ENCODE data around the gene CNPY4.

Gene CNPY4

GRCh38 chr7:100091411-100092181 is 27.8 kb upstream of the CNPY4 start:
- DNase-seq (ENCODE audit: low read depth in 2 of 2), result no peak

- no peak for DNase-seq (ENCODE audit: low read depth in 2 of 2)
These were observed 26.4 kb upstream of the CNPY4 start for GRCh38 chr7:100093054-100093453.

GRCh38 chr7:100093498-100093897 is 25.9 kb upstream of the CNPY4 start:
- no peak for DNase-seq (ENCODE audit: low read depth in 2 of 2)

GRCh38 chr7:100093925-100094486 is 25.4 kb upstream of the CNPY4 start:
- no peak for DNase-seq (ENCODE audit: low read depth in 2 of 2)

- DNase-seq (ENCODE audit: low read depth in 2 of 2), result no peak
These were observed 24.1 kb upstream of the CNPY4 start for GRCh38 chr7:100095289-100095688.

GRCh38 chr7:100095704-100096103 is 23.7 kb upstream of the CNPY4 start:
- DNase-seq (ENCODE audit: low read depth in 2 of 2), result no peak

GRCh38 chr7:100098913-100099312 is 20.5 kb upstream of the CNPY4 start:
- no peak for DNase-seq (ENCODE audit: low read depth in 2 of 2)

GRCh38 chr7:100099452-100099851 is 20.0 kb upstream of the CNPY4 start:
- DNase-seq (ENCODE audit: low read depth in 2 of 2), result no peak

GRCh38 chr7:100100420-100101015 is 18.9 kb upstream of the CNPY4 start:
- peak; percentile 76 to 79 for DNase-seq (ENCODE audit: low read depth in 2 of 2)

- peak; percentile 93 to 95 for DNase-seq (ENCODE audit: low read depth in 2 of 2)
These were observed 18.2 kb upstream of the CNPY4 start, which contains the start of the genes AP4M1 and MCM7 for GRCh38 chr7:100101016-100101862. Gene AP4M1, plus strand, starts transcription at chr7:100101643. Its CDS starts 72 bp downstream, at chr7:100101715. Gene MCM7, minus strand, starts transcription at chr7:100101397. Its CDS starts 103 bp downstream, at chr7:100101294.

GRCh38 chr7:100102950-100103840 is 16.2 kb upstream of the CNPY4 start:
- no peak for DNase-seq (ENCODE audit: low read depth in 2 of 2)

- no peak for DNase-seq (ENCODE audit: low read depth in 2 of 2)
These were observed 13.9 kb upstream of the CNPY4 start for GRCh38 chr7:100105534-100105933.

- no peak for DNase-seq (ENCODE audit: low read depth in 2 of 2)
These were observed 12.8 kb upstream of the CNPY4 start for GRCh38 chr7:100106633-100107032.

- no peak for DNase-seq (ENCODE audit: low read depth in 2 of 2)
These were observed 12.2 kb upstream of the CNPY4 start for GRCh38 chr7:100107125-100107737.

- no peak for DNase-seq (ENCODE audit: low read depth in 2 of 2)
These were observed 11.5 kb upstream of the CNPY4 start for GRCh38 chr7:100107890-100108289.

- no peak for DNase-seq (ENCODE audit: low read depth in 2 of 2)
These were observed 9.8 kb upstream of the CNPY4 start for GRCh38 chr7:100109521-100110163.

GRCh38 chr7:100111156-100111555 is 8.3 kb upstream of the CNPY4 start:
- DNase-seq (ENCODE audit: low read depth in 2 of 2), result no peak

GRCh38 chr7:100111914-100112313 is 7.5 kb upstream of the CNPY4 start:
- DNase-seq (ENCODE audit: low read depth in 2 of 2), result no peak

GRCh38 chr7:100115026-100115425 is 4.4 kb upstream of the CNPY4 start:
- DNase-seq (ENCODE audit: low read depth in 2 of 2), result no peak

Measured in stimulated activated CD8-positive, alpha-beta memory T cell treated with anti-CD3 and anti-CD28 coated beads, Interleukin-15, amount 100 ng/mL, for 4 hours (primary cell).